Astrocyte (in vitro differentiated cells and primary cell): ENCODE measurements around the gene RAG1. TPM values are rescaled to one million over a fixed set of nuclear protein-coding genes. Genes with fewer than 3 reads are reported as not detected.
A peak's percentile ranks its signal among the peaks of the same experiment; 100 is the strongest.

Experiments used
- DNase-seq: peaks from one replicate; pipeline ENCODE4 v3.0.0-alpha.2; 2010; ENCODE audit warnings: low read depth
- FAIRE-seq: peaks from 2 replicates; lab custom pipeline; 2011; peaks lifted over from hg19 to GRCh38; lab: Jason Lieb, UNC
- H2AFZ ChIP-seq: 2 replicates; pipeline ENCODE4 v1.6.0; 2012; ENCODE audit warnings: low read depth, low read length, inconsistent platforms
- H3K27ac ChIP-seq: 2 replicates; pipeline ENCODE4 v1.5.1; 2011; ENCODE audit warnings: low read depth, low read length, inconsistent platforms
- H3K27me3 ChIP-seq: 2 replicates; pipeline ENCODE4 v1.6.0; 2011; ENCODE audit warnings: low read length, inconsistent platforms; ENCODE audit not compliant: insufficient read depth
- H3K36me3 ChIP-seq: 2 replicates; pipeline ENCODE4 v1.5.1; 2011; ENCODE audit warnings: low read length, inconsistent platforms; ENCODE audit not compliant: insufficient read depth
- H3K4me1 ChIP-seq: 2 replicates; pipeline ENCODE4 v1.5.1; 2011; ENCODE audit warnings: low read length, inconsistent platforms; ENCODE audit not compliant: insufficient read depth
- H3K4me2 ChIP-seq: 2 replicates; pipeline ENCODE4 v1.6.0; 2012; ENCODE audit warnings: low read length, inconsistent platforms
- H3K4me3 ChIP-seq: 2 replicates; pipeline ENCODE4 v1.5.1; 2011; ENCODE audit warnings: low read depth, mild to moderate bottlenecking, low read length, inconsistent platforms; ENCODE audit not compliant: insufficient read depth
- H3K79me2 ChIP-seq: 2 replicates; pipeline ENCODE4 v1.6.0; 2012; ENCODE audit warnings: mild to moderate bottlenecking, low read length, inconsistent platforms; ENCODE audit not compliant: insufficient read depth
- H3K9ac ChIP-seq: 2 replicates; pipeline ENCODE4 v1.6.0; 2012; ENCODE audit warnings: mild to moderate bottlenecking, low read length, inconsistent platforms
- H3K9me3 ChIP-seq: 2 replicates; pipeline ENCODE4 v1.5.1; 2012; ENCODE audit warnings: low read depth, mild to moderate bottlenecking, low read length, inconsistent platforms; ENCODE audit not compliant: insufficient read depth
- H4K20me1 ChIP-seq: 2 replicates; pipeline ENCODE4 v1.6.0; 2012; ENCODE audit warnings: low read length, inconsistent platforms; ENCODE audit not compliant: insufficient read depth
- H3K27ac Mint-ChIP-seq: one replicate; pipeline ENCODE4 v1.8.0; 2021; ENCODE audit warnings: mild to moderate bottlenecking, mixed read lengths; ENCODE audit not compliant: unreplicated experiment
- H3K27me3 Mint-ChIP-seq: one replicate; pipeline ENCODE4 v1.8.0; 2021; ENCODE audit warnings: low read depth, mixed read lengths; ENCODE audit not compliant: unreplicated experiment
- H3K36me3 Mint-ChIP-seq: one replicate; pipeline ENCODE4 v1.8.0; 2021; ENCODE audit warnings: low read depth, mixed read lengths; ENCODE audit not compliant: unreplicated experiment
- H3K4me1 Mint-ChIP-seq: one replicate; pipeline ENCODE4 v1.8.0; 2021; ENCODE audit warnings: low read depth, mixed read lengths; ENCODE audit not compliant: unreplicated experiment
- H3K4me3 Mint-ChIP-seq: one replicate; pipeline ENCODE4 v1.8.0; 2021; ENCODE audit warnings: mild to moderate bottlenecking, moderate library complexity, mixed read lengths; ENCODE audit not compliant: unreplicated experiment
- H3K9me3 Mint-ChIP-seq: one replicate; pipeline ENCODE4 v1.8.0; 2021; ENCODE audit warnings: mild to moderate bottlenecking, mixed read lengths; ENCODE audit not compliant: unreplicated experiment
- EZH2 ChIP-seq: IDR thresholded peaks from 2 replicates; pipeline ENCODE4 v1.6.1; 2012; ENCODE audit warnings: mild to moderate bottlenecking, low read length, inconsistent platforms; ENCODE audit not compliant: insufficient read depth
- total RNA-seq: library from RNA; stranded (reverse); gene quantifications from 2 replicates; pipeline ENCODE4 v1.2.1, GENCODE V29; 2021
- TF ChIP-seq, protein P1 (sequence below): IDR thresholded peaks from 2 replicates; pipeline ENCODE4 v1.5.1; 2011; ENCODE audit warnings: low read depth, mild to moderate bottlenecking, inconsistent platforms, low read length, moderate library complexity; ENCODE audit not compliant: insufficient read depth

RAG1 gene
- total RNA-seq, 1 donor from 2014 or later: 3.2 TPM

DNA sequence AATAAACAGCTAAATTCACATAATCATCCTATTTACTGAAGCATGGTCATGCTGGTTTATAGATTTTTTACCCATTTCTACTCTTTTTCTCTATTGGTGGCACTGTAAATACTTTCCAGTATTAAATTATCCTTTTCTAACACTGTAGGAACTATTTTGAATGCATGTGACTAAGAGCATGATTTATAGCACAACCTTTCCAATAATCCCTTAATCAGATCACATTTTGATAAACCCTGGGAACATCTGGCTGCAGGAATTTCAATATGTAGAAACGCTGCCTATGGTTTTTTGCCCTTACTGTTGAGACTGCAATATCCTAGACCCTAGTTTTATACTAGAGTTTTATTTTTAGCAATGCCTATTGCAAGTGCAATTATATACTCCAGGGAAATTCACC lies 10.7 kb downstream of the RAG1 start:
- no peaks in the 10 kb centered on the region for H4K20me1 ChIP-seq
- H2AFZ ChIP-seq: no peak overlapping the region
- H3K9ac ChIP-seq: no peak overlapping the region
- no peak overlapping the region for H3K4me3 ChIP-seq
- peak; percentile 6 for DNase-seq
- Mint-ChIP-seq H3K27ac (no peak overlapping the region), H3K36me3 (peaks cover 11% of the 10 kb centered on the region), H3K4me3 (no peak overlapping the region), H3K4me1 (peaks cover 13% of the 10 kb centered on the region), H3K27me3 (peaks cover 11% of the 10 kb centered on the region), H3K9me3 (peaks cover 5% of the 10 kb centered on the region)
- H3K27ac ChIP-seq: no peak overlapping the region
- H3K27me3 ChIP-seq: no peaks in the 10 kb centered on the region
- no peaks in the 10 kb centered on the region for H3K79me2 ChIP-seq
- TF ChIP-seq EZH2: no peak
- TF ChIP-seq, protein P1, sequence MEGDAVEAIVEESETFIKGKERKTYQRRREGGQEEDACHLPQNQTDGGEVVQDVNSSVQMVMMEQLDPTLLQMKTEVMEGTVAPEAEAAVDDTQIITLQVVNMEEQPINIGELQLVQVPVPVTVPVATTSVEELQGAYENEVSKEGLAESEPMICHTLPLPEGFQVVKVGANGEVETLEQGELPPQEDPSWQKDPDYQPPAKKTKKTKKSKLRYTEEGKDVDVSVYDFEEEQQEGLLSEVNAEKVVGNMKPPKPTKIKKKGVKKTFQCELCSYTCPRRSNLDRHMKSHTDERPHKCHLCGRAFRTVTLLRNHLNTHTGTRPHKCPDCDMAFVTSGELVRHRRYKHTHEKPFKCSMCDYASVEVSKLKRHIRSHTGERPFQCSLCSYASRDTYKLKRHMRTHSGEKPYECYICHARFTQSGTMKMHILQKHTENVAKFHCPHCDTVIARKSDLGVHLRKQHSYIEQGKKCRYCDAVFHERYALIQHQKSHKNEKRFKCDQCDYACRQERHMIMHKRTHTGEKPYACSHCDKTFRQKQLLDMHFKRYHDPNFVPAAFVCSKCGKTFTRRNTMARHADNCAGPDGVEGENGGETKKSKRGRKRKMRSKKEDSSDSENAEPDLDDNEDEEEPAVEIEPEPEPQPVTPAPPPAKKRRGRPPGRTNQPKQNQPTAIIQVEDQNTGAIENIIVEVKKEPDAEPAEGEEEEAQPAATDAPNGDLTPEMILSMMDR: no peak
- no peak for FAIRE-seq
- peaks cover 3% of the 10 kb centered on the region for H3K9me3 ChIP-seq
- peaks cover 14% of the 10 kb centered on the region for H3K4me1 ChIP-seq
- H3K36me3 ChIP-seq: no peaks in the 10 kb centered on the region
- peak overlapping the region; percentile 9 for H3K4me2 ChIP-seq

DNA sequence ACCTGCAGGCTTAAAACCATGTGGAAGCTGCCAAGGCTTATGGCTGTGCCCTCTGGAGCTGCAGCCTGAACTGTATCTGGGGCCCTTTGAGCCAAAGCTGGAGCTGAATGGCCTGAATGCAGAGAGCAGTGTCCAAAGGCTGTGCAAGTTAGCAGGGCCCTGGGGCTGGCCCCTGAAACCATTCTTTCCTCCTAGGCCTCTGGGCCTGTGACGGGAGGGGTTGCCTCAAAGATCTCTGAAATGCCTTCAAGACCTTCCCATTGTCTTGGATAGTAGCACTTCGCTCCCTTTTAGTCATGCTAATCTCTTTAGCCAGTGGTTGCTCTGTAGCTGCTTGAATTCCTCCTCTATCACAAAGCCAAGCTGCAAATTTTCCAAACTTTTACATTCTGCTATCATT lies 13.7 kb downstream of the RAG1 start:
- FAIRE-seq (no peak), DNase-seq (no peak)
- Histone ChIP-seq H3K4me3 (no peak overlapping the region), H4K20me1 (no peaks in the 10 kb centered on the region), H3K27me3 (no peaks in the 10 kb centered on the region), H3K9me3 (peaks cover 3% of the 10 kb centered on the region), H3K27ac (no peak overlapping the region), H3K4me1 (peaks cover 14% of the 10 kb centered on the region), H2AFZ (no peak overlapping the region), H3K9ac (no peak overlapping the region), H3K36me3 (no peaks in the 10 kb centered on the region), H3K4me2 (no peak overlapping the region), H3K79me2 (no peaks in the 10 kb centered on the region)
- Mint-ChIP-seq H3K36me3 (no peaks in the 10 kb centered on the region), H3K27me3 (peaks cover 9% of the 10 kb centered on the region), H3K27ac (no peak overlapping the region), H3K4me3 (no peak overlapping the region), H3K9me3 (peaks cover 5% of the 10 kb centered on the region), H3K4me1 (peaks cover 13% of the 10 kb centered on the region)
- TF ChIP-seq EZH2: no peak
- TF ChIP-seq, protein P1: no peak

DNA sequence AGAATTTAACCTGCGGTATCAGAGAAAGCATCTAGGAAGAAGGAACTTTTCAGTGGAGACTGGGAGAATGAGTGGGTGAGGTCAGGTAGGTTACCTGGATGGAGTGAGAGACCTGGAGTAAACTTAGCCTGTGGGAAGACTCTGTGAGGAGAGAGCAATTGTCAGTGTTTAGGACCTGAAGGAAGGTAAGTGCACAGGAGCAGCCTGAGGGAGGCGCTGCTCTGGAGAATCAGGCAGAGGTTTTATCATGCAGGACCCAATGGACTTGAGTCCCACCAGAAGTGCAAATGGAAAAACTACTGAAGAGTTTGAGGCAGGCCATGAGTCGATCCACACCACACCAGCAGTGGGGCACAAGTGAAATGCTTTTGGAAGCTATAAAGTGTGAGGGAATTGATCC lies 15.9 kb downstream of the RAG1 start:
- H3K79me2 ChIP-seq: no peaks in the 10 kb centered on the region
- peaks cover 4% of the 10 kb centered on the region for H3K27me3 ChIP-seq
- no peaks in the 10 kb centered on the region for H3K4me1 ChIP-seq
- no peaks in the 10 kb centered on the region for H3K4me1 Mint-ChIP-seq
- no peaks in the 10 kb centered on the region for H3K36me3 ChIP-seq
- DNase-seq (no peak), FAIRE-seq (no peak)
- H3K4me3 Mint-ChIP-seq: no peak overlapping the region
- peaks cover 5% of the 10 kb centered on the region for H3K9me3 Mint-ChIP-seq
- TF ChIP-seq EZH2: no peak
- TF ChIP-seq, protein P1: no peak
- no peak overlapping the region for H3K4me2 ChIP-seq
- H2AFZ ChIP-seq: no peak overlapping the region
- no peaks in the 10 kb centered on the region for H3K36me3 Mint-ChIP-seq
- no peaks in the 10 kb centered on the region for H4K20me1 ChIP-seq
- H3K27me3 Mint-ChIP-seq: peaks cover 28% of the 10 kb centered on the region
- no peak overlapping the region for H3K27ac ChIP-seq
- no peak overlapping the region for H3K9ac ChIP-seq
- H3K27ac Mint-ChIP-seq: no peak overlapping the region
- peaks cover 3% of the 10 kb centered on the region for H3K9me3 ChIP-seq
- H3K4me3 ChIP-seq: no peak overlapping the region
